HEK293 (cell line): Measurements from ENCODE around the gene MAP3K7.

Experiments used
- HOXA7 ChIP-seq: sonication (generic); formaldehyde crosslinking; IDR thresholded peaks from 2 replicates; pipeline ENCODE4 v1.8.1; 2022; ENCODE audit warnings: missing genetic modification reagents, borderline replicate concordance
- HOXC10 ChIP-seq: sonication (generic); formaldehyde crosslinking; IDR thresholded peaks from 2 replicates; pipeline ENCODE4 v1.8.1; 2023; ENCODE audit warnings: mild to moderate bottlenecking, missing genetic modification reagents
- KLF8 ChIP-seq: fragments of 450-650 bp; formaldehyde crosslinking; IDR thresholded peaks from 2 replicates; pipeline ENCODE4 v1.5.1; 2016; ENCODE audit warnings: missing biosample characterization, missing genetic modification characterization
- TRIM28 ChIP-seq: IDR thresholded peaks from 2 replicates; pipeline ENCODE4 v1.6.1; 2011; ENCODE audit warnings: low read length, control low read depth, borderline replicate concordance
- ZBTB17 ChIP-seq: fragments of 450-650 bp; formaldehyde crosslinking; IDR thresholded peaks from 2 replicates; pipeline ENCODE4 v1.5.1; 2016; ENCODE audit warnings: missing biosample characterization, missing genetic modification characterization
- ZBTB48 ChIP-seq: fragments of 450-650 bp; formaldehyde crosslinking; IDR thresholded peaks from 2 replicates; pipeline ENCODE4 v1.5.1; 2016; ENCODE audit warnings: missing biosample characterization, missing genetic modification characterization
- ZBTB7A ChIP-seq: fragments of 450-650 bp; formaldehyde crosslinking; IDR thresholded peaks from 2 replicates; pipeline ENCODE4 v1.5.1; 2016; ENCODE audit warnings: low read depth, missing biosample characterization, missing genetic modification characterization
- ZFP3 ChIP-seq: fragments of 450-650 bp; formaldehyde crosslinking; IDR thresholded peaks from 2 replicates; pipeline ENCODE4 v1.5.1; 2016; ENCODE audit warnings: low read depth, missing biosample characterization, missing genetic modification characterization
- ZFP69B ChIP-seq: fragments of 450-650 bp; formaldehyde crosslinking; IDR thresholded peaks from 2 replicates; pipeline ENCODE4 v1.5.1; 2016; ENCODE audit warnings: missing biosample characterization, missing genetic modification characterization
- ZIC2 ChIP-seq: fragments of 450-650 bp; formaldehyde crosslinking; IDR thresholded peaks from 2 replicates; pipeline ENCODE4 v1.5.1; 2016; ENCODE audit warnings: missing biosample characterization, missing genetic modification characterization
- ZNF132 ChIP-seq: fragments of 450-650 bp; formaldehyde crosslinking; IDR thresholded peaks from 2 replicates; pipeline ENCODE4 v1.5.1; 2017; ENCODE audit warnings: missing biosample characterization, missing genetic modification characterization, borderline replicate concordance
- ZNF184 ChIP-seq: fragments of 450-650 bp; IDR thresholded peaks from 2 replicates; pipeline ENCODE4 v1.5.1; 2018; ENCODE audit warnings: missing biosample characterization, mild to moderate bottlenecking, missing genetic modification characterization
- ZNF274 ChIP-seq, 2 experiments: fragments of 200-500 bp in 1 of 2; fragments of 450-650 bp in 1 of 2; sonication (Bioruptor generic) in 1 of 2; formaldehyde crosslinking in 1 of 2; IDR thresholded peaks; 2 replicates each; pipeline versions ENCODE4 v1.5.1 to v1.6.1; 2014 to 2016; ENCODE audit warnings: borderline replicate concordance in 1 of 2, inconsistent platforms in 1 of 2, low read length in 1 of 2, missing biosample characterization in 1 of 2, missing genetic modification characterization in 1 of 2
- ZNF292 ChIP-seq: fragments of 450-650 bp; formaldehyde crosslinking; IDR thresholded peaks from 2 replicates; pipeline ENCODE4 v1.5.1; 2016; ENCODE audit warnings: low read depth, missing biosample characterization, missing genetic modification characterization, borderline replicate concordance
- ZNF426 ChIP-seq: fragments of 450-650 bp; formaldehyde crosslinking; IDR thresholded peaks from 2 replicates; pipeline ENCODE4 v1.5.1; 2017; ENCODE audit warnings: missing biosample characterization, missing genetic modification characterization, mild to moderate bottlenecking, inconsistent platforms, moderate library complexity
- ZNF433 ChIP-seq: fragments of 450-650 bp; formaldehyde crosslinking; IDR thresholded peaks from 2 replicates; pipeline ENCODE4 v1.5.1; 2016; ENCODE audit warnings: missing biosample characterization, missing genetic modification characterization, low read depth
- ZNF544 ChIP-seq: fragments of 450-650 bp; formaldehyde crosslinking; IDR thresholded peaks from 2 replicates; pipeline ENCODE4 v1.5.0; 2017; ENCODE audit warnings: missing biosample characterization, missing genetic modification characterization
- ZNF549 ChIP-seq: fragments of 450-650 bp; IDR thresholded peaks from 2 replicates; pipeline ENCODE4 v1.5.1; 2018; ENCODE audit warnings: missing biosample characterization, missing genetic modification characterization, mild to moderate bottlenecking, inconsistent platforms, moderate library complexity
- ZNF555 ChIP-seq: fragments of 450-650 bp; formaldehyde crosslinking; conservative IDR thresholded peaks from 2 replicates; pipeline ENCODE4 v1.5.1; 2017; ENCODE audit warnings: missing biosample characterization, mild to moderate bottlenecking, missing genetic modification characterization, inconsistent platforms
- ZNF670 ChIP-seq: fragments of 450-650 bp; formaldehyde crosslinking; IDR thresholded peaks from 2 replicates; pipeline ENCODE4 v1.5.1; 2016; ENCODE audit warnings: missing biosample characterization, missing genetic modification characterization, low read depth
- ZNF768 ChIP-seq: fragments of 450-650 bp; formaldehyde crosslinking; IDR thresholded peaks from 2 replicates; pipeline ENCODE4 v1.5.1; 2018; ENCODE audit warnings: missing biosample characterization, mild to moderate bottlenecking, missing genetic modification characterization
- ZNF785 ChIP-seq: fragments of 450-650 bp; formaldehyde crosslinking; IDR thresholded peaks from 2 replicates; pipeline ENCODE4 v1.5.1; 2016; ENCODE audit warnings: missing biosample characterization, missing genetic modification characterization
- TF ChIP-seq, protein P1 (sequence below): fragments of 450-650 bp; formaldehyde crosslinking; IDR thresholded peaks from 2 replicates; pipeline ENCODE4 v1.5.1; 2016; ENCODE audit warnings: missing biosample characterization, missing genetic modification characterization
- TF ChIP-seq, protein P2 (sequence below): fragments of 450-650 bp; formaldehyde crosslinking; IDR thresholded peaks from 2 replicates; pipeline ENCODE4 v1.5.1; 2016; ENCODE audit warnings: missing biosample characterization, missing genetic modification characterization, borderline replicate concordance
- TF ChIP-seq, protein P3 (sequence below): fragments of 450-650 bp; formaldehyde crosslinking; conservative IDR thresholded peaks from 2 replicates; pipeline ENCODE4 v1.5.1; 2016; ENCODE audit warnings: low read depth, missing biosample characterization, missing genetic modification characterization
- TF ChIP-seq, protein P4 (sequence below): fragments of 450-650 bp; formaldehyde crosslinking; IDR thresholded peaks from 2 replicates; pipeline ENCODE4 v1.5.1; 2016; ENCODE audit warnings: missing biosample characterization, missing genetic modification characterization
- TF ChIP-seq, protein P5 (sequence below): fragments of 450-650 bp; formaldehyde crosslinking; IDR thresholded peaks from 2 replicates; pipeline ENCODE4 v1.5.1; 2016; ENCODE audit warnings: missing biosample characterization, missing genetic modification characterization
- TF ChIP-seq, protein P6 (sequence below): sonication (generic); formaldehyde crosslinking; IDR thresholded peaks from 2 replicates; pipeline ENCODE4 v1.8.1; 2022; ENCODE audit warnings: mild to moderate bottlenecking, moderate library complexity, missing genetic modification reagents

The MAP3K7 gene

DNA sequence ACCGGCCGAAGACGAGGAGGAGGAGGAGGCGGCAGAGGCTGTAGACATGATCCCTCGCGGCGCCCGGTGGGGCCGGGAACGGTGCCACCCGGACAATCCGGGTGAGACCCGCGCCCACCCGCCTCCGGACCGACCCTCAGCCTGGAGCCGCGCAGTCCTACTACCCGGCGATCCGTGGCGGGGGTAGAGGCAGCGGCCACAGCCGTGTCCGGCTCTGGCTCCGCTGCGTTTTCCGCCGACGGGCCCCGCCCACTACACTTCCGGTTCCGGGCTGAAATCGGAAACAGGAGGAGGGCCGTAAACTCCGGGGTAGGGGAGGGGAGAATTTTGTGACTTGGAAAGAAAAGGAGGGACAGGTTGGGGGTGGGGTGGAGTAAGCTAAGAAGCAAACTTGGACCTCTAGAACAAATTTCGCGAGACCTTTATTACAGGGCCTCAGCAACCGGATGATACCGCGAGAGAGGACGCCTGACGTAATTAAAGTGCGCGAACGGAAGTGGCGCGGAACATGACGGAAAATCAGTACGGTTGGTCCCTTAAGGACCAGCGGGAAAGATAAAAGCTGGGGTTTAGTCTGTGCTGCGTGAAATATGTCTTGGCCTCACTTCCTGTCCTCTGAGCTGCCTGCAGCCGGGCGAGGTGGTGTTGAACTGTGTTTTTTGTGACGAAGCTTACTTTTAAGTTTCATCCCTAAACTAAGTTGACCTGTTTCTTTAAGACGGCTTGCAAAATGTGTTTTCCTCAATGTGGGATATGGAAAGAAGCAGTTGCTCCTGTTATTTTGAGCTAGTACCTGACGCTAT is at the start of gene MAP3K7 (continued):
- TF ChIP-seq, protein P1, sequence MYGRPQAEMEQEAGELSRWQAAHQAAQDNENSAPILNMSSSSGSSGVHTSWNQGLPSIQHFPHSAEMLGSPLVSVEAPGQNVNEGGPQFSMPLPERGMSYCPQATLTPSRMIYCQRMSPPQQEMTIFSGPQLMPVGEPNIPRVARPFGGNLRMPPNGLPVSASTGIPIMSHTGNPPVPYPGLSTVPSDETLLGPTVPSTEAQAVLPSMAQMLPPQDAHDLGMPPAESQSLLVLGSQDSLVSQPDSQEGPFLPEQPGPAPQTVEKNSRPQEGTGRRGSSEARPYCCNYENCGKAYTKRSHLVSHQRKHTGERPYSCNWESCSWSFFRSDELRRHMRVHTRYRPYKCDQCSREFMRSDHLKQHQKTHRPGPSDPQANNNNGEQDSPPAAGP (tag by site-specific recombination) = 0 out of 2 replicates have a peak, but pooled peaks have one; percentile 54
- TF ChIP-seq HOXC10 (CRISPR knock-in tag) (no peak), ZBTB7A (tag by site-specific recombination) (no peak), ZNF433 (tag by site-specific recombination) (no peak), ZNF184 (tag by site-specific recombination) (peak; percentile 75), ZNF670 (tag by site-specific recombination) (no peak), ZNF132 (no peak), ZNF768 (tag by site-specific recombination) (no peak), ZFP69B (tag by site-specific recombination) (peak; percentile 53; the same call in 1 of the 2 replicates), HOXA7 (CRISPR knock-in tag) (no peak), KLF8 (peak; percentile 72), ZNF292 (no peak), ZIC2 (tag by site-specific recombination) (no peak; the same call in 1 of the 2 replicates), TRIM28 (peak; percentile 42; the same call in 1 of the 2 replicates), ZNF544 (no peak), ZBTB17 (tag by site-specific recombination) (peak; percentile 72), ZNF555 (tag by site-specific recombination) (no peak), ZNF426 (tag by site-specific recombination) (no peak), ZFP3 (no peak), ZNF785 (tag by site-specific recombination) (no peak), ZNF274 (IDR thresholded peaks at IDR 0.05; ENCODE audit: low read length) (no peak), ZNF274 (tag by site-specific recombination; IDR thresholded peaks at IDR 0.05; ENCODE audit: borderline replicate concordance) (no peak), ZNF549 (tag by site-specific recombination) (no peak), ZBTB48 (tag by site-specific recombination) (peak; percentile 99)
- TF ChIP-seq, protein P2, sequence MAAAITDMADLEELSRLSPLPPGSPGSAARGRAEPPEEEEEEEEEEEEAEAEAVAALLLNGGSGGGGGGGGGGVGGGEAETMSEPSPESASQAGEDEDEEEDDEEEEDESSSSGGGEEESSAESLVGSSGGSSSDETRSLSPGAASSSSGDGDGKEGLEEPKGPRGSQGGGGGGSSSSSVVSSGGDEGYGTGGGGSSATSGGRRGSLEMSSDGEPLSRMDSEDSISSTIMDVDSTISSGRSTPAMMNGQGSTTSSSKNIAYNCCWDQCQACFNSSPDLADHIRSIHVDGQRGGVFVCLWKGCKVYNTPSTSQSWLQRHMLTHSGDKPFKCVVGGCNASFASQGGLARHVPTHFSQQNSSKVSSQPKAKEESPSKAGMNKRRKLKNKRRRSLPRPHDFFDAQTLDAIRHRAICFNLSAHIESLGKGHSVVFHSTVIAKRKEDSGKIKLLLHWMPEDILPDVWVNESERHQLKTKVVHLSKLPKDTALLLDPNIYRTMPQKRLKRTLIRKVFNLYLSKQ (tag by site-specific recombination) = no peak
- TF ChIP-seq, protein P3, sequence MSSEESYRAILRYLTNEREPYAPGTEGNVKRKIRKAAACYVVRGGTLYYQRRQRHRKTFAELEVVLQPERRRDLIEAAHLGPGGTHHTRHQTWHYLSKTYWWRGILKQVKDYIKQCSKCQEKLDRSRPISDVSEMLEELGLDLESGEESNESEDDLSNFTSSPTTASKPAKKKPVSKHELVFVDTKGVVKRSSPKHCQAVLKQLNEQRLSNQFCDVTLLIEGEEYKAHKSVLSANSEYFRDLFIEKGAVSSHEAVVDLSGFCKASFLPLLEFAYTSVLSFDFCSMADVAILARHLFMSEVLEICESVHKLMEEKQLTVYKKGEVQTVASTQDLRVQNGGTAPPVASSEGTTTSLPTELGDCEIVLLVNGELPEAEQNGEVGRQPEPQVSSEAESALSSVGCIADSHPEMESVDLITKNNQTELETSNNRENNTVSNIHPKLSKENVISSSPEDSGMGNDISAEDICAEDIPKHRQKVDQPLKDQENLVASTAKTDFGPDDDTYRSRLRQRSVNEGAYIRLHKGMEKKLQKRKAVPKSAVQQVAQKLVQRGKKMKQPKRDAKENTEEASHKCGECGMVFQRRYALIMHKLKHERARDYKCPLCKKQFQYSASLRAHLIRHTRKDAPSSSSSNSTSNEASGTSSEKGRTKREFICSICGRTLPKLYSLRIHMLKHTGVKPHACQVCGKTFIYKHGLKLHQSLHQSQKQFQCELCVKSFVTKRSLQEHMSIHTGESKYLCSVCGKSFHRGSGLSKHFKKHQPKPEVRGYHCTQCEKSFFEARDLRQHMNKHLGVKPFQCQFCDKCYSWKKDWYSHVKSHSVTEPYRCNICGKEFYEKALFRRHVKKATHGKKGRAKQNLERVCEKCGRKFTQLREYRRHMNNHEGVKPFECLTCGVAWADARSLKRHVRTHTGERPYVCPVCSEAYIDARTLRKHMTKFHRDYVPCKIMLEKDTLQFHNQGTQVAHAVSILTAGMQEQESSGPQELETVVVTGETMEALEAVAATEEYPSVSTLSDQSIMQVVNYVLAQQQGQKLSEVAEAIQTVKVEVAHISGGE (tag by site-specific recombination) = peak; percentile 94
- TF ChIP-seq, protein P4, sequence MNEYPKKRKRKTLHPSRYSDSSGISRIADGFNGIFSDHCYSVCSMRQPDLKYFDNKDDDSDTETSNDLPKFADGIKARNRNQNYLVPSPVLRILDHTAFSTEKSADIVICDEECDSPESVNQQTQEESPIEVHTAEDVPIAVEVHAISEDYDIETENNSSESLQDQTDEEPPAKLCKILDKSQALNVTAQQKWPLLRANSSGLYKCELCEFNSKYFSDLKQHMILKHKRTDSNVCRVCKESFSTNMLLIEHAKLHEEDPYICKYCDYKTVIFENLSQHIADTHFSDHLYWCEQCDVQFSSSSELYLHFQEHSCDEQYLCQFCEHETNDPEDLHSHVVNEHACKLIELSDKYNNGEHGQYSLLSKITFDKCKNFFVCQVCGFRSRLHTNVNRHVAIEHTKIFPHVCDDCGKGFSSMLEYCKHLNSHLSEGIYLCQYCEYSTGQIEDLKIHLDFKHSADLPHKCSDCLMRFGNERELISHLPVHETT = peak; percentile 91
- TF ChIP-seq, protein P5, sequence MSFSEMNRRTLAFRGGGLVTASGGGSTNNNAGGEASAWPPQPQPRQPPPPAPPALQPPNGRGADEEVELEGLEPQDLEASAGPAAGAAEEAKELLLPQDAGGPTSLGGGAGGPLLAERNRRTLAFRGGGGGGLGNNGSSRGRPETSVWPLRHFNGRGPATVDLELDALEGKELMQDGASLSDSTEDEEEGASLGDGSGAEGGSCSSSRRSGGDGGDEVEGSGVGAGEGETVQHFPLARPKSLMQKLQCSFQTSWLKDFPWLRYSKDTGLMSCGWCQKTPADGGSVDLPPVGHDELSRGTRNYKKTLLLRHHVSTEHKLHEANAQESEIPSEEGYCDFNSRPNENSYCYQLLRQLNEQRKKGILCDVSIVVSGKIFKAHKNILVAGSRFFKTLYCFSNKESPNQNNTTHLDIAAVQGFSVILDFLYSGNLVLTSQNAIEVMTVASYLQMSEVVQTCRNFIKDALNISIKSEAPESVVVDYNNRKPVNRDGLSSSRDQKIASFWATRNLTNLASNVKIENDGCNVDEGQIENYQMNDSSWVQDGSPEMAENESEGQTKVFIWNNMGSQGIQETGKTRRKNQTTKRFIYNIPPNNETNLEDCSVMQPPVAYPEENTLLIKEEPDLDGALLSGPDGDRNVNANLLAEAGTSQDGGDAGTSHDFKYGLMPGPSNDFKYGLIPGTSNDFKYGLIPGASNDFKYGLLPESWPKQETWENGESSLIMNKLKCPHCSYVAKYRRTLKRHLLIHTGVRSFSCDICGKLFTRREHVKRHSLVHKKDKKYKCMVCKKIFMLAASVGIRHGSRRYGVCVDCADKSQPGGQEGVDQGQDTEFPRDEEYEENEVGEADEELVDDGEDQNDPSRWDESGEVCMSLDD (tag by site-specific recombination) = no peak
- TF ChIP-seq, protein P6, sequence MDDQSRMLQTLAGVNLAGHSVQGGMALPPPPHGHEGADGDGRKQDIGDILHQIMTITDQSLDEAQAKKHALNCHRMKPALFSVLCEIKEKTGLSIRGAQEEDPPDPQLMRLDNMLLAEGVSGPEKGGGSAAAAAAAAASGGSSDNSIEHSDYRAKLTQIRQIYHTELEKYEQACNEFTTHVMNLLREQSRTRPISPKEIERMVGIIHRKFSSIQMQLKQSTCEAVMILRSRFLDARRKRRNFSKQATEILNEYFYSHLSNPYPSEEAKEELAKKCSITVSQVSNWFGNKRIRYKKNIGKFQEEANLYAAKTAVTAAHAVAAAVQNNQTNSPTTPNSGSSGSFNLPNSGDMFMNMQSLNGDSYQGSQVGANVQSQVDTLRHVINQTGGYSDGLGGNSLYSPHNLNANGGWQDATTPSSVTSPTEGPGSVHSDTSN (CRISPR knock-in tag) = no peak; the same call in none of the 2 replicates
